GM18498 (cell line): ENCODE data around the gene ESRRA.

Source experiments
- ATAC-seq: cut with Tn5 transposase; IDR thresholded peaks from one replicate; pipeline ENCODE4 v1.9.1; 2021; ENCODE audit warnings: mild to moderate bottlenecking, moderate library complexity; ENCODE audit not compliant: unreplicated experiment

The ESRRA gene

GRCh38 chr11:64327375-64327774 is 22.1 kb downstream of the ESRRA start:
- ATAC-seq = no peak

- no peak for ATAC-seq
Measured at GRCh38 chr11:64327993-64328392, 22.7 kb downstream of the ESRRA start.

DNA sequence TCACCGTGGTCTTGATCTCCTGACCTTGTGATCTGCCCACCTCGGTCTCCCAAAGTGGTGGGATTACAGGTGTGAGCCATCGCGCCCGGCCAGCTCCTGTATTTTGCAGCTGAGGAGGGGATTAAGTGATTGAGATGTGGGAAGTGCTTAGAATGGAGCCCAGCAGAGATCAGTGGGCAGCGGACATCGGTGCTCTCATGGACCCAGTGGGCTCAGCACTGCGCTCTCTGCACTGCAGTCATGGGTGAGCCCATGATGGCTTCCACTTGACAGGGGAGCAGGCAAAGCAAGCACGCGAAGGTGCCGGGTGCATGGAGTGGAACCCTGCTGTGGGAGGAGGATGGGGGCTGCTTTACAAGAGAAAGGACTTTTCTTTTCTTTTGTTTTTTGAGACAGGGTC is 25.6 kb downstream of the ESRRA start:
- ATAC-seq = no peak

- no peak for ATAC-seq
Measured at GRCh38 chr11:64331569-64332371, 26.4 kb downstream of the ESRRA start.

DNA sequence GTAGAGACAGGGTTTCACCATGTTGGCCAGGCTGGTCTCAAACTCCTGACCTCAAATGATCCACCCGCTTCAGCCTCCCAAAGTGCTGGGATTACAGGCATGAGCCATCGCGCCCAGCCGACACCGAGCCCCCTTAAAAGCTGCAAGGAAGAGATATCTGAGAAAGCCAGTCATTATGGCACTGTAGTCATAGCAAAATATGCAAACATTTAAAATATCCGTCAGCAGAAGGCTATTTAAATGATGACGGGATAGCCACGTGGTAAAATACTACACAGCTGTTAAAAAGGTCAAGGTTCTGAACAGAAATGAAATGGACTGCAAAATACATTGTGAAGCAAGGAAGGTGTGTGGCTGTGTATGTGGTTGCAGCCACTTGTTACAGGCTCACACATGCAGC is 28.2 kb downstream of the ESRRA start:
- no peak for ATAC-seq

GRCh38 chr11:64334764-64335735 is 29.7 kb downstream of the ESRRA start:
- ATAC-seq = peak; percentile 75

DNA sequence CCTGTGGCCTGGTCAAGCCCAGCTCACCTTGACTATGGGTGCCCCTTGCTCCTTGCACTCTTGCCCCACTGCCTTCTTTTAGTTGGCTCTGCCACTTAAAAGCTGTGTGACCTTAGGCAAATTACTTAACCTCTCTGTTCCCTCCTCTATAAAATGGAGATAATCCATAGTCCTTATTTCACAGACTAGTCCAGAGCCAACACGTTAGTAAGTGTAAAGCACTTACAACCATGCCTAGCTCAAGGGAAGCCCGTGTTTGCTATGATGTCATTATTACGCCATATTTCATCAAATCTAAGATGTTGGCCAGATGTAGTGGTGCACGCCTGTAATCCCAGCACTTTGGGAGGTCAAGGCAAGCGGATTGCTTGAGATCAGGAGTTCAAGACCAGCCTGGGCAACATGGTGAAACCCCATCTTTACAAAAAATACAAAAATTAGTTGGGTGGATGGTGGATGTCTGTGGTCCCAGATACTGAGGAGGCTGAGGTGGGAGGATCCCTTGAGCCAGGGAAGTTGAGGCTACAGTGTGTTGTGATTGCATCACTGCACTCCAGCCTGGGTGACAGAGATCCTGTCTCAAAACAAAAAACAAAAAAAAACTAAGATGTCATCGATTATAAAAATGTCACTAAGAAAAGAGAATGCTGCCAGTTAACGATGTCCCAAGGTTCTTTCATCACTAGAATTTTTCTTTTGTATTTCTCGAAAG is 32.4 kb downstream of the ESRRA start:
- ATAC-seq = no peak

DNA sequence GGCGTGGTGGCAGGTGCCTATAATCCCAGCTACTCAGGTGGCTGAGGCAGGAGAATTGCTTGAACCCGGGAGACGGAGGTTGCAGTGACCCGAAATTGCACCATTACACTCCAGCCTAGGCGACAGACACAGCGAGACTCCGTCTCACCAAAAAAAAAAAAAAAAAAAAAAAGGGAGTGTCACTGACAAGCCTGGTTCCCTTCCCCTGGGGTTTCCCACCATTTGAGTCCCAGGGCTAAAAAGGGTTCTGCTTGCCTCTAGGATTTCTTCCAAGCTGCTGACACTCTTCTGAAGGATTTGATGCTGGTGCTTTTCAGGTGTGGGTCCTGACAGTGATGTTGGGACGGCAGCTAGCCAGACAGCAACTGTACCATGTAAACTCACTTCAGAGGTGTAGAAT is 33.4 kb downstream of the ESRRA start:
- ATAC-seq = no peak

DNA sequence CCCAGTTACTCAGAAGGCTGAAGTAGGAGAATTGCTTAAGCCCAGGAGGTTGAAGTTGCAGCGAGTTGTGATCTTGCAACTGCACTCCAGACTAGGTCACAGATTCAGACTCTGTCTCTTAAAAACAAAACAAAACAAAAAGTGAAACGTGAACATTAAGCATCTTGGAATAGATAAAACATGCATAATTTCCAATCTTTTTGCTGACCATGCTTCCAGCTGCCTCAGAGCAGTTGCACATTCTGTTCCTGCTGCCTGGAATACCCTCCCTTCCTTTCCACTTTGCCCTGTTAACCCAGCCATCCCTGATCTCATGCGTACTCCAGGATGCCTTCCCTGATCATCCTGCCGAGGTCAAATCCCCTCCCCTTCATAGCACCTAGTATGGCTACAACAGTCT is 34.0 kb downstream of the ESRRA start:
- no peak for ATAC-seq

- ATAC-seq = peak; percentile 58
Measured at GRCh38 chr11:64339754-64340408, 34.6 kb downstream of the ESRRA start, which contains the start of gene CCDC88B. CCDC88B (plus strand) TSS chr11:64340204; CDS start chr11:64340267, 63 bp downstream.

GRCh38 chr11:64340671-64341335 is 35.5 kb downstream of the ESRRA start:
- no peak for ATAC-seq

DNA sequence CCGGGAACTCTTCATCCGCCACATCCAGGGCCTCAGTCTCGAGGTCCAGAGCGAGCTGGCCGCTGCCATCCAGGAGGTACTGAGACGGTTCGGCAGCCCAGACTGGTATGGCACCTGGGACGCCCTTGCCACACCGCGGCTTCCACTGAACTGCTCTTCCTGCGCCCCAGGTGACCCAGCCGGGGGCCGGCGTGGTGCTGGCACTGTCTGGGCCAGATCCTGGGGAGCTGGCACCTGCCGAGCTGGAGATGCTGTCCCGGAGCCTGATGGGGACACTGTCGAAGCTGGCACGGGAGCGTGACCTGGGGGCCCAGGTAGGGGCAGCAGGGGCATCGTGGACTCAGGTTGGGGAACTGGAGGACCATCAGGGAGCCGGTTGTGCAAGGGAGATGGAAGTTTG is 36.1 kb downstream of the ESRRA start:
- no peak for ATAC-seq

GRCh38 chr11:64341851-64342791 is 36.8 kb downstream of the ESRRA start:
- no peak for ATAC-seq

DNA sequence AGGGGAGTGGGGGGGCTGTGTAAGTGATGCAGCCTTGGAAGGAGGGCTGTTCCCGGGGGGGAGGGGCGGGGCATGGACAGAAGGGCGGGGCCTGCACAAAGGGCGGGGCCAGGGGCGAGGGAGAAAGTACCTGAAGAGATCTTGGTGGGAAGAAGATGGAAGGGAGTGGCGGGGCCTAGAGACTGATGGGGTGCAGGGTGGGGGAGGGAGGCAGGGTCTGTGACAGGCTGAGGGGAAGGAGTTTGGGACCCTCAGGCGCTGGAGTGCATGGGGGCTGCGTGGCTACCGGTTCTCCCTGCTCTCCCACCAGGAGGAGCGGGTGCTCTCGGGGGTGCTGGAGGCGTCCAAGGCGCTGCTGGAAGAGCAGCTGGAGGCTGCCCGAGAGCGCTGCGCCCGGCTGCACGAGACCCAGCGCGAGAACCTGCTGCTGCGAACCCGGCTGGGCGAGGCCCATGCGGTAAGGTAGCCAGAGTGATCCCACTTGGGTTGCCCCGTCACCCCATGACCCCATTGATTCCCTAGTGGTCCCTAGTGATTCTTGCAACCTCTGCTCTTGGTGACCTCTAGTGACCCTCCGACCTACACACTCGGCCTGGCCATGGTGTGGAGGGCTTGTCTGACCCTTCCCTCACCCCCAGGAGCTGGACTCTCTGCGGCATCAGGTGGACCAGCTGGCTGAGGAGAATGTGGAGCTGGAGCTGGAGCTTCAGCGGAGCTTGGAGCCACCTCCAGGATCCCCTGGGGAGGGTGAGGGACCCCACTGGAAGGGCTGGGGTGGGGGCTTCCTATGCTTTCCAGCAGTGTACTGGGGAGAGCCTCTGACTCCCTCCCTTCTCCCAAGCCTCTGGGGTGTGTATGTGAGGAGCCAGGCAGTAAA is 37.8 kb downstream of the ESRRA start:
- no peak for ATAC-seq

DNA sequence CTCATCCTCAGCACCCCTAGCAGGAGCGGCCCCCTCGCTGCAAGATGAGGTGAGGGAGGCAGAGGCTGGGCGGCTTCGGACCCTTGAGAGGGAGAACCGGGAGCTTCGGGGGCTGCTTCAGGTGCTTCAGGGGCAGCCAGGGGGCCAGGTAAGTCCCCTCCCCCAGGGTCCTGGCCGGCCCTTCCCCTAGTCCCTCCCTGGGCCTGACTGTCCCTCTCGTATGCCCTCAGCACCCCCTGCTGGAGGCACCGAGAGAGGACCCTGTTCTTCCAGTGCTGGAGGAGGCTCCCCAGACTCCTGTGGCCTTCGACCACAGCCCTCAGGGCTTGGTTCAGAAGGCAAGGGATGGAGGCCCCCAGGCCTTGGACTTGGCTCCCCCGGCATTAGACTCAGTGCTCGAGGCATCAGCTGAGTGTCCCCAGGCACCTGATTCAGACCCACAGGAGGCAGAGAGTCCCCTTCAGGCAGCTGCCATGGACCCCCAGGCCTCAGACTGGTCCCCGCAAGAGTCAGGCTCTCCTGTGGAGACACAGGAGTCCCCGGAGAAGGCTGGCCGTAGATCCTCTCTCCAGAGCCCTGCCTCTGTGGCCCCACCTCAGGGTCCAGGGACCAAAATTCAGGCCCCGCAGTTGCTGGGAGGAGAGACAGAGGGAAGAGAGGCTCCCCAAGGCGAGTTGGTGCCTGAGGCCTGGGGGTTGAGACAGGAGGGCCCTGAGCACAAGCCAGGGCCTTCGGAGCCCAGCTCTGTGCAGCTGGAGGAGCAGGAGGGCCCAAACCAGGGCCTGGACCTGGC is 38.6 kb downstream of the ESRRA start:
- no peak for ATAC-seq

- no peak for ATAC-seq
Measured at GRCh38 chr11:64344787-64345186, 39.5 kb downstream of the ESRRA start.

DNA sequence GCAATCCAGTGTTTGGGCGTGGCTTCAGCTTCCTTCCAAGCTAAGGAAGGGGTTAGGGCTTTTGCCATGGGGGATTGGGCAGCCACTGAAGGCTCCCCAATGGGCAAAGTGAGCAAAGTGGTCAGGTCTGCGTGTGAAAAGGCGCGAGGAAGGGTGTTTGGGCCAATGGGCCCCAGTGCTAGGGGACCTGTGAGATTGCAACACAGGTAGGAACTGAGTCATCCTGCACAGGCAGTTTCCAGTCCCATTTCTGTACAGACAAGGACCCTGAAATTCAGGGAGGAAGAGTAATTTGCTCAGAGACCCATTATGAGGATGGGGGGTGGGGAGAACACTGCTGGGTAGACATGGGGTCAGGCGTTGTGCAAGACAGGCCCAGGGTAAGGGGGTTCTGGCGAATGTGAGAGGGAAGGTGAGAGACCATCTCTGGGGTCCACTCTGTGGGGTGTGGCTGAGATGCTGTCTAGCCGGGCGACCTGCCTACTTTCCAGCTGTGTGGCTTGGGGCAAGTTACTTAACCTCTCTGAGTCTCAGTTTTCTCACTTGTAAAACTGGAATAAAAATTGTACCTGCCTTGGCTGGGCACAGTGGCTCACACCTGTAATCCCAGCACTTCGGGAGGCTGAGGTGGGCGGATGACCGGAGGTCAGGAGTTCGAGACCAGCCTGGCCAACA is 42.0 kb downstream of the ESRRA start:
- ATAC-seq = no peak
